HG03520 (cell line): ENCODE measurements around the gene PRSS23.
"Not testable (repeated sequence)": the region's sequence is repeated elsewhere in the genome, so short reads cannot be mapped to it uniquely, and the experiment has no call there.

Source experiments
- ATAC-seq: cut with Tn5 transposase; IDR thresholded peaks from one replicate; pipeline ENCODE4 v1.9.1; 2021; ENCODE audit warnings: mild to moderate bottlenecking, moderate library complexity; ENCODE audit not compliant: unreplicated experiment

PRSS23 gene, protein sequence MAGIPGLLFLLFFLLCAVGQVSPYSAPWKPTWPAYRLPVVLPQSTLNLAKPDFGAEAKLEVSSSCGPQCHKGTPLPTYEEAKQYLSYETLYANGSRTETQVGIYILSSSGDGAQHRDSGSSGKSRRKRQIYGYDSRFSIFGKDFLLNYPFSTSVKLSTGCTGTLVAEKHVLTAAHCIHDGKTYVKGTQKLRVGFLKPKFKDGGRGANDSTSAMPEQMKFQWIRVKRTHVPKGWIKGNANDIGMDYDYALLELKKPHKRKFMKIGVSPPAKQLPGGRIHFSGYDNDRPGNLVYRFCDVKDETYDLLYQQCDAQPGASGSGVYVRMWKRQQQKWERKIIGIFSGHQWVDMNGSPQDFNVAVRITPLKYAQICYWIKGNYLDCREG

DNA sequence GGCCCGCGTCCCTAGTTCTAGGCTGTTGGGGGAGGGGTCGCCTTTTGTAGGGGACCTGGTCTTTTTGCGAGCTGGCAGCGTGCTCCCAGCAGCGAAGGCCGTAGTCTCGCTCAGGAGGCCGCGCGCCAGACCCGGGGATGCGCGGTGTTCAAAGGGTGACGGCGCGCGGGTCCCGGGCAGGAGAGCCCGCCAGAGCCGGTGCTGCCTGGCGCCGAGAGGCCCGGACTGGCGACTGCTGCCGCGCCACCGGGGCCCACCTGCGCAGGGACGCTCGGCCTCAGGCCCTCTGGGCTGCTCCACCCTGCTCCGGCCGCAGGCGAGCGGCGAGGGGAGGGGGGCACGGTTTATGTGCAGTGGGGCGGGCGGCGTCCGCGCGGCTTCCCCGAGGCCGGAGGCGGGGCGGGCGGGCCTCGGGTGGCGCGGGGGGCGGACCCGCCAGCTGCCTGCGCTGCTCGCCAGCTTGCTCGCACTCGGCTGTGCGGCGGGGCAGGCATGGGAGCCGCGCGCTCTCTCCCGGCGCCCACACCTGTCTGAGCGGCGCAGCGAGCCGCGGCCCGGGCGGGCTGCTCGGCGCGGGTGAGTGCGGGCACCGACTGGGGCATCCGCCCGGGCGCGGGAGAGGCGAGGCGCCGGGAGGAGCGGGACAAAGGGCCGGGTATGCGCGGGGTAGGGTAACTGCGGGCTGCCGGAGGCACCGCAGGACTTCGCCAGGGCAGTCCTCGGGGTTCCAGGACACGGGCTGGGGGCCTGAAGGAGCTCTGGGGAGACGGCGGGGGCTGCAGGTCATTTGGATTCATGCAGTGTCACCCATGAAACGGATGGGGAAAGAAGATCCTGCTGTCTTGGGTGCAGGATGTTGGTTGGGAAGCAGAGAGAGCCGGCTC is at the start of gene PRSS23:
Gene PRSS23, plus strand, starts transcription at position 467 of the 884 bp plus-strand sequence. CDS start 7,102 bp downstream, outside the sequence.
- peak; percentile 41 for ATAC-seq

DNA sequence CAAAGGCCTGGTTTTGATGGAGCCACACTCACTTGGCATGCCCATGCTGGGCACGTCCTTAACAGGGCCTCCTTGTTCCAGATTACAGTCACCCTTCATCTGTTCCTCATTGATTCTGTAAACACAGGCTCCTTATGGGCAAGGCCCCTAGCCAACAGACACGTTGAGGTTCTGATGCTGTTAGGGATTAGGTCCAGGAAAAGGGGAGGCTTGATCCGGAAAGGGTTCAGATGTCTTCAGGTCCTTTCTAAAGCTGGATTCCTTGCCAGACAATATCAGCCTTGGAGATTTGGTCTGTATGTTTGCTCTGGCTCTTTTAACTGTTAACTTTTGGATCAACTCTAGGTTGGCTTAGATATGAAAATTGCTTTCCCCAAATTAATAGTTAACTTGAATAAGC is 46.9 kb upstream of the PRSS23 start:
- ATAC-seq, result no peak

DNA sequence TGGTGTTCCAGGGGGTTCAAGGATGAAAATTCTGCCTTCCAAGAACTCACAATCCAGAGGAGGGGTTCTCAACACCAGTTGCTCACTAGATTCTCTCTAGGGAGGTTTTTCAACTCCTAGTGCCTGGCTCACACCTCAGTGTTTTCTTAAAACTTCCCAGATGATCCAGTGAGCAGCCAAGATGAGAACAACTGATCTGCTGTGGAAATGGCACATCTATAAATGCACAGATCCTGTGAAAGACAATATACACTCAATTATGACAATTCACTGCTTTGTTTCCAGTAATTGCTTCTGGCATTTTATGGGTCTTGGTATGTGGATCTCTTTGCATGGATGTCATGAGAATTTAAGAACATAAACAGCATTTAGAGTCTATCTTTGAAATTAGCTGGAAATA is 45.2 kb upstream of the PRSS23 start:
- no peak for ATAC-seq

DNA sequence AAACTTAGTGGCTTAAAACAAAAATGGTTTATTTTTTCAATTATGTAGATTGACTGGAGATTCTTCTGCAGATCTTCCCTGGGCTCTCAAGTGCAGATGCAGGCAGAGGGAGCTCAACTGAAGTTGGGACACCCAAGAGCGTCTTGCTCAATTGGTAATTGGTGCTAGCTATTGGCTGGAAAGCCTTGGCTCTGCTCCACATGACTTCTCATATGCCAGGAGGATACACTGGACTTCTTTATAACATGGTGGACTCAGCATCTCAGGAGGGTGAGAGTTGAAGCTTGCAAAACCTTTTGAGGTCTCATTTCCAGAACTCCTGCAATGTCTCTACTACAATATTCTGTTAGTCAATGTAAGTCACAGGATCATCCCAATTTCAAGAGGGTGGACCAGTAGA is 42.2 kb upstream of the PRSS23 start:
- no peak for ATAC-seq

DNA sequence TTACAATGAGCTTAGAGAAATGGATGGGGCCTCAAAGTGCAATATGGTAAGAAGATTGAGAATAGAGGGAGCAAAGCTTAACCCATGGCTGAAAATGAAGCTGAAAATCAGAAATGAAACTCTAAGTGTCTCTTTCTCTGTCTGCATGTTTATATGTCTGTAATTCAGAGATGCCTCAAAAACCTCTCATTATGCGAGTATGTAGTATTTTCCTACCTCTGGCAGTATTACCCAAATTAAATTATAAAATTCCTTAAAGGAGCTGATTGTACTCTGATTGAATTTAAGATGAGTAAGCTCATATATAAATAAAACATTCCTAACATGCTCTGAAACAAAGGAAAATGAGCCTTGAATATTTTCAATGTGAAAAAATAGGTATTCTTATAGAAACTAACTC is 39.8 kb upstream of the PRSS23 start:
- no peak for ATAC-seq

DNA sequence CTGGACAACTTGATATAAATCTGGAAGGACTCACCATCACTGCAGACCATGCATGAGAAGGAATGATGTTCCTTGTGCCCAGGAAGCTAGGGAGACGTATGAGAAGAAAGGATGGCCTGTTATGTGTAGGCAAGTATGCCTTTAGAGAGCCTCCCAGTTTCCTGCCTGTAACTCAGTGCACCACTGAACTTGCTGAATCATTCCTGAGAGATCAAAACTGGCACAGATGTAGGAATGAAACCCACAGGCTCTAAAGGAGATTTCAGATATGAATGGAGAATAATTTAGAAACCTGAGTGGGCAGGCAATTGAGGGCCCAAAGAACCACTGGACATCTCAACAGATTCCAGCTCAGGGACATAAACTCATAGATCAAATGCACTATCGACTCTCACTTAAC is 38.4 kb upstream of the PRSS23 start:
- ATAC-seq, result no peak

DNA sequence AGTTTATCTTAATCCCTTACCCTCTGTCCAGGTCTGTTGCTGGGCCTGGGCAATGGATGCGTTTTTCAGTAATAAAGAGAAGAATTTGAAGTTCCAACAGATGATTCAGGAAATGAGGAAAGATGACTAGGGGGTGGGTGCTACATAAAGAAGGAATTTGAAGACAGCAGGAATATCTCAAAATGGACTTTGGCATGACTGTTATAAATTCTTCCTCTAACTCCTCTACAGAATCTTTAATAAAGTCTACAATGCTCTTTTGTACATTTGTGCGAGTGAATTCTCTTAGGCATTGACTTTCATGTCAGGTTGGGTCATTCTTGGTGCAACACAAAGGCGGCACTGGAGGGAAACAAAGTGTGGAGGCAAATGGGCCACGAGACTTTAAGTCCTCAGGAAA is 35.1 kb upstream of the PRSS23 start:
- ATAC-seq, result no peak

DNA sequence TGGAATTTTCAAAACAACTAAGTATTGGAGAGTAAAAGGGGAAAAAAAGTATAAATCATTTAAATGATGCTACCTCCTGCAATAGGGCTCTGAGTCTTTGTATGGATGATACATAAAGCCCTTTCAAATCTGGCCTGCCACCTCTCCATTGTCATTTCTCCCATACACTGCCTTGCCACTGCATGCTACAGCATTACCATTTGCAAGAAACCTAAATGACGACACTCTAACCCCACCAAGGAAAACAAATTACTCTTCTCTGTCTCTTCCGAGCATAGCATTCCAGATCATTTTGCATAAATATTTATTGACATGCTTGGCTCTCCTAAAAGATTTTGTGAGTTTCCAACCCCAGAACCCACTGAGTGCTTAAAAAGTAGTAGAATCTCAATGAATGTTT is 34.5 kb upstream of the PRSS23 start:
- ATAC-seq, result no peak

DNA sequence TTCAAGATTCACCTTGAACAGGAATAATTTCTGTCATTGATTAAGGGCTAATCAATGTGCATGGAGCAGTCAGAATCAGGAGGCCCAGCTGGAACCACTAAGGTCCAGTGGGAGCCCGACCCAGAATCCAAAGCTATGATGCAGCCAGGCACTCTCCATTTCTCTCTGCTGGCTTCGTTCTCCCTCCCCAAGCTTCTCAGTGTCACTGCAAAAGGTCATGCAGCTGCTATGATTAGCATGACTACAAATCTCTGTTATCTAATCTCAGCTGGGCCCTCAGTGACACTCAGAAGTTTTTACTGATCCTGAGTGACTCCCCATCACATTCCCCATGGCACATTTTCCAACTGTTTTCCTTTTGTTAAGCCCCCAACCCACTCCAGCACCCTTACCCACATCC is 31.1 kb upstream of the PRSS23 start:
- no peak for ATAC-seq

DNA sequence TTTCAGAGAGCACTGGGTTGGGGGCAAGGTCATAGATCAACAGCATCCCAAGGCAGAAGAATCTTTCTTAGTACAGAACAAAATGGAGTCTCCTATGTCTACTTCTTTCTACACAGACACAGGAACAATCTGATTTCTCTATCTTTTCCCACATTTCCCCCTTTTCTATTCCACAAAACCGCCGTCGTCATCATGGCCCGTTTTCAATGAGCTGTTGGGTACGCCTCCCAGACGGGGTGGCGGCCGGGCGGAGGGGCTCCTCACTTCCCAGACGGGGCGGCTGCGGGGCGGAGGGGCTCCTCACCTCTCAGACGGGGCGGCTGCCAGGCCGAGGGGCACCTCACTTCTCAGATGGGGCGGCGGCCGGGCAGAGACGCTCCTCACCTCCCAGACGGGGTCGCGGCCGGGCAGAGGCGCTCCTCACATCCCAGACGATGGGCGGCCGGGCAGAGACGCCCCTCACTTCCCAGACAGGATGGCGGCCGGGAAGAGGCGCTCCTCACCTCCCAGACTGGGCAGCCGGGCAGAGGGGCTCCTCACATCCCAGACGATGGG is 29.8 kb upstream of the PRSS23 start:
- ATAC-seq, result not testable (repeated sequence)

DNA sequence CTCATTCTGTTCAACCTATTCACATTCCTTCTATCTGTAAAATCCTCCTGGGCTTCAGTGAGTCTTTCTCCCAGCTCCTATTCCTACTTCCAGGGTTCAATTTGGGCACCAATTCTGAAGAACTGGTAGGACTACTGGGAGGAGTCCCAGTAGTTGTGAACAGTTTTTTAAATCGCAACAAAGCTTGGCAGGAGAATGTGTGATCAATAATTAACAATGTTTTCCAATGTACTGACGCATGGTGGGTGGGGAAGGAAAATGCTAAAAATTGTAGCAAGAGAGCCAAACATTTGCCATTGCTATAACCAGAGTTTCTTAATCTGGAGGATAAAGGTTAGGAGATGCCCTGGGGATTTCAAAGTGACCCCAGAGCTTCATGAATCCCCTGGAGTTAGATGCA is 27.3 kb upstream of the PRSS23 start:
- no peak for ATAC-seq

DNA sequence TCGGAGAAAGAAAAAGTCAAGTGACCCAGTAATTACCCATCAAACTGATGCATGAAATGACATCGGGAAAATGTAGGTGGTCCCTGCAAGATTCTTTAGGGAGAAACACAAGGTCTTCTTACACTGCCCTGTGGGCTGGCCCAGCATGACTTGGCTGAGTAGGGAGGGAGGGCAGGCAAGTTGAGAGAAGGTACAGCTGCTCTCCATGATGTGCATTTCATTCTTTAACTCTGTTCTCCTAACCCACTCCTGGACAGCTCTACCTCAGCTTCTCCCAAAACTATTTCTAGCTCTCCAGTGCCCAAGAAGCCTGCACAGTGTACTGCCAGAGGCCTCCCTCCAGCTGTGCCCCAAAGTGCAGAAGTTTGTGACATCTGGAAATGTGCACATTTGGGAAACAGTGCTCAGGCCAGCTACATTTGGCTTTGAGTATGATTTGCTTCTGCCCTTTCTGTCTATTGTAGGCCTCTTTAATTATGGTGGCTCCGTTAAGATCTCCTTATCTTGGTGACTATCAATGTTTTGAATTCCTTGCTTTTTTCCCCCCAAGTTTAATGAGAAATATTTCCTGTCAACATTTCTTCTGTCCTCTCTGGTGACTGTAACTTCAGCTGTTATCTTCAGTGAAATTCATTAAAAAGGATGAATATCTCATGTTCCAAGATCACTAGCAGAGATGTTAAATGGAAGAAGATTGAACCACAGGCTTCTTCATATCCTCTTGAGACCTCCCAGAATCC is 26.7 kb upstream of the PRSS23 start:
- ATAC-seq, result no peak

DNA sequence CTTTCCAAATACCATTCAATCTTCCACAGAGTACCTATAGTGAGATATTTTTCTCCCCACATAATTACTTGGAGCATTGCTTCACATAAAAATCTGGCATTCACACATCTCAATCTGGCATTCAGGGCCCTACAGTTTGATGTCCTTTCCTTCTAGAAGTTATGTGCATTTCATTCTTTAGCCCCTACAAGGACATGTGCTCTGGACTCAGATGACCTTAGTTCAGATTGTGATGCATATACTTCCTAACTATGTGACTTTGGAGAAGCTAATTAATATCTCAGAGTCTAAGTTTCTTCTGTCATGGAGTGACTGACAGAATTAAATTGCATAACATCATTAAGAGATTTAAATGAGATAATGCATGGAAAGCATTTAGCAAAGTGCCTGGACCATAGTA is 25.9 kb upstream of the PRSS23 start:
- ATAC-seq, result no peak

DNA sequence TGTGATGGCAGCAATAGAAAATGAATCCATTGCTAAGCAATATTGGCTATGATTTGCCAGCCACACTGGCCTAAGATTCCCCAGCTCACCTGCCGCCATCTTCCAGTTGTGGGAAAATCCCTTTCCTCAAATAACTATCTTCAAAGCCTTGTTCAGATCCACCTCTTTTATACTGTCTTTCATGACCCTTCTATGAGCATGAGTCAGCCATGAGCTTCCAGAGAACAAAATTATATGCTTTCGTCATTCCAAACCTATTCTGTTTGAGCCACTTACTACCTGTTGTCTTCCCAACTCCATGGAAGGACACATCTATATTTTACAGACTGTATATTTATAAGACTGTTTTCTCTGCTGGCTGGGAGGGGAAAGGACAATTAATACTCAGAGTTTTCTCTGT is 25.0 kb upstream of the PRSS23 start:
- ATAC-seq, result no peak

DNA sequence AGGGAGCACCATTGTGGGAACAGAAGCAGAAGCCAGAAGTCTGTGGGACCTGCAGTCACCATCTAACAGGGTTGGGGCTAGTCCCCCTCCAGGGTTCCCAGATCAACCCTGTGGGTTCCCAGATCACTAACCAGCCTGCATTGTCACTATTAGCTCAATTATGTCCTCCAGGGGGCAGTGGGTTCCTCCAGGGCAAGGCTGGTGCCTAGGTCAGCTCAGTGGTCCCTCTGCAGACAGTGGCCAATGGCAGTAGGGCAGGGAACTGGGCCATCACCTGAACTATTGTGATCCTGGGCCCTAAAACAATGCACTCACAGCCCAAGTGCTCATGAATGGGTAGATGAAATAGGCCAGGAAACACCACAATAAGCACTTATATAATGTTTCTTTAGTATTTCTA is 18.8 kb upstream of the PRSS23 start:
- ATAC-seq, result no peak

DNA sequence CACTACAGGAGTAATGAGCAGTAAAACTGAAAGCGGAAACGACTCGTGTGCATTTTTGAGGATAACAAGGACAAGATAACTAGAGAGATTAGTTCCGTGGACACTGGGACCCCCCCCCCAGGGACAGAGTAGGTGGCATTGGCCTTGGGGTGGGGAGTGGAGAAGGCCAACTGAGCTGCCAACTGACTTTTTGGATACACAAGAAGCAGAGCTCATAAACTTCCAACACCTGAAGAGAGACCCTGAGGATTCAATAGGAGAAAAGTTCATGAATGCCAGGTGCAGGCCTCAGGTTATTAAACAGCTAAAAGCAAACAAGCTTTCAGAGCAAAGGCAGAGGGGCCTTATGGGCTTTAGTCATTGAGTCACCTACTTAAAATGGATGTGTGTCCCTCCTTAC is 17.6 kb upstream of the PRSS23 start:
- ATAC-seq, result no peak

DNA sequence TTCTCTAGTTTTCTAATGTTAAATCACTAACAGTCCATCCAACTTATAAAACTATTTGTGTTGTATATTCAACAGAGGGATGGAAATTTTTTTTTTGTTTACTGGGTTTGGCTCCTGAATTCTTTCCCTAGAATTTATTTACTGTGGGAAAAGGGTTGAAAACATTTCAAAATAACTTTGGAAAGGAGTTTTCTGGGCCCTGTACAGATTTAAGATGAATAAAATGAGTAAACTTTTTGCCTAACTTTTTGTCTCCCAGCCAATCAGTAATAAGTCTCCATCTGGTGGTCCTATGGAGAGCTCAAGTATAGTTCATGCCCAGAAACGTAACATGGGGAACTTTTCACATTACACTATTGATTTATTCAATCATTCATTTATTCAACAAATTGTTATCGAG is 16.7 kb upstream of the PRSS23 start:
- no peak for ATAC-seq

DNA sequence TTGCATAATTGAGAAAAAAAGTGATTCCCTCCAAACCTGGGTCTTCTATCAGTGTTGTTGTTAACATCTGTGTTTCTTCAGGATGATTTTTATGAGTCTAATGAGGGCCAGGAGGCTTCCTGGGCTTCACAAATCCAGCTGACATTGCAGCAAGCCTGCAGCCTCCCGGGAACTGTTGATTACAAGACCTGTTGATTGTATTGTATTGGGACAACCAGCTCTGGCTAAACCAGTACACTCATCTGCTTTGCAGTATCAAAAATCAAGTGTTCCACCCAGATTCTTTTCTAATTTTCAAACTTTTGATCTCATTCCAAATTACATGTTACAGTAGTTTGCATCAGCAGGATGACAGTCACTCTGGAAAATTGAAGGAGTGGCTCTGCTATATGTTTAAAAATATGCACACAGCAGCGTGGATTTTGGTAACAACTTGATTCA is 16.1 kb upstream of the PRSS23 start:
- no peak for ATAC-seq

DNA sequence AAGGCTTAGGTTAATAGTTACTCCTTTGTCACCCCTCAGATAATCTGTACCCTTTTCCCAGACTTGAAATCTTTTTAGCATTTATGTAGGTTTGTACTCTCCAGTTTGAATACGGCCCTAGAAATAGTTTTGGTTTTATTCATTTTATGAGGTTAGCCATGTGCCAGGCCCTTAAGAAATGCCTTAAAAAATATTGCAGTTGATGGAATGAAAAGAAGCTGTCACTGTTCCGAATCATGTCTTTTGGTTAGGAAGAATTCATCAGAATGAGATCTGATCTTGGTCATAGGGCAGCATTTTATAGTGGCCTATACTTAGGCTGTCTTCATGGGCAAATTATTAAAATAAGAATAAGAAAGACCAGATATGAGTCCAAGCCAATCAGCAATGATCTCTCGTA is 14.8 kb upstream of the PRSS23 start:
- no peak for ATAC-seq

DNA sequence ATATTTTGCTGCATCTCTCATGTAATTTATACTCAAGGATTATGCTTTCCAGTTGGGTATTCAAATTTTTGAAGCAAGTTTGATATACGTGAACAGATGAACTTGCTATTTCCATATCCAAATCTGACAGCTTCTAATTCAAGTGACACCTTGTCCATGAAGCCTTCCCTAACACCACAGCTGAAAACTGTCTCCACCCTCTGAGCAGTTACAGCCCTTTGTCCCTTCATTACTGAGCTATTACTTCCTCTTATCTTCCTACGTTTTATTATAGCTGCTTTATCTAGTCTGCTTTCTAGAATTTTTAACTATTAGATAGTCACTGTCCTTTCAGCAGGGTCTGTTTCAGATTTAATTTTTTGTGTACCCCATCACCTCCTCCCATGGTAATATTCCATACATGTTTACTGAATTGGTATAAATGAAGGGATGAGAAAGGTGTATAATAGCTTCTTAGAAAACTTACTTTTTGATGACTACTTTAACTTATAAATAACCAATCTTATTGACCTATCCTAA is 13.3 kb upstream of the PRSS23 start:
- ATAC-seq, result no peak

DNA sequence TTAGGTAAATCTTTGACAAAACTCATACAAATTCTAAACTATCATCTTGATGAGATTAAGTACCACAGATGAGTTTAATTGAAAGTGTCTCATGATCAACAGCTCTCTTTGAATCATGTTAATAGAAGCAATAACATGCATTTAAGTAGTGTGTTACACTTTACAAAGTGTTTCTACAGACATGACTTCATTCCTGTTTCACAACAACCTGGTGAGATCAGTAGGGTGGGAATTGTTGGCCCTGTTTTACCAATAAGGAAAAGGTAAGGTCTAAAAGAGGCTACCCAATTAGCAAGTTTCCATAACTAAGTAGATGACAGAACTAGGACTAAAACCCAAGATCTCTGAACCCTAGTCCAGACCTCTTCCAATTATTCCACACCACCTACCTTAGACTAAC is 12.7 kb upstream of the PRSS23 start:
- ATAC-seq, result no peak
